Activated CD4-positive, alpha-beta T cell treated with anti-CD3 and anti-CD28 coated beads, Interleukin-2, Interleukin-4, amounts not matched to agents 100 ng/mL and 50 ng/mL, durations not matched to agents 16 hours and 8 hours (primary cell): ENCODE data around the gene SLC26A1.
"Not testable (repeated sequence)": the region's sequence is repeated elsewhere in the genome, so short reads cannot be mapped to it uniquely, and the experiment has no call there.

Source experiments
- DNase-seq: peaks from one replicate; pipeline ENCODE4 v3.0.0-alpha.2; 2020; ENCODE audit warnings: low spot score

Gene SLC26A1

DNA sequence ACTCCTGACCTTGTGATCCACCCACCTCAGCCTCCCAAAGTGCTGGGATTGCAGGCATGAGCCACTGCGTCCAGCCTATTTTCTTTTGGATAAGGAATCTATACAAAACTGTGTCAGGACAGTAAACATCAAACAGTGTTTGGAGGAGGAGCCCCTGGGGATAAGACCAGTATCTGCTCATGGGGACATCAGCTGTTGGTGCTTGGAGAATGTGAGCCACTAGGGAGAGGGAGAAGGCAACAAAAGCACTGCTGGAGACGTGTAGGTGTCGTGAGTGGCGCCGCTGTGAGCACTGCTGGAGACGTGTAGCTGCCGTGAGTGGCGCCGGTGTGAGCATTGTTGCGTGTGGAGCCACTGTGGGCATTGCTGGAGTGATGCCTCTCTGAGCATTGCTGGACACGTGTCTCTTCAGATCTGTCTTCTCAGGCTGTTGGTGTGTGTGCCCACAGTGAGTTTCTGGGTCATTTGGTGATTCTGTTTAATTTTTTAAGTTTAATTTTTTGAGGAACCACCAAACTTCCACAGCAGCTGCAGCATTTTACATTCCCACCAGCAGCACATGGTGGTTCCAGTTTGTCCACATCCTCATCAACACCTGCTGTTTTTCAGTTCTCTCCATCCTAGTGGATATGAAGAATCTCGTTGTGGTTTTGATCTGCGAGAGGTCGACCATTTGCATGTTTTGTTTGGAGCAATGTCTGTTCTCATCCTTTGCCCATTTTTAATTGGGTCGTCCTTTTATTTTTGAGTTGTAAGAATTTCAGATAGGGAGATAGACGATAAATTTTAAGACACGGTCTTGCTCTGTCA, 38.8 kb downstream of the SLC26A1 start:
- DNase-seq = no peak

DNA sequence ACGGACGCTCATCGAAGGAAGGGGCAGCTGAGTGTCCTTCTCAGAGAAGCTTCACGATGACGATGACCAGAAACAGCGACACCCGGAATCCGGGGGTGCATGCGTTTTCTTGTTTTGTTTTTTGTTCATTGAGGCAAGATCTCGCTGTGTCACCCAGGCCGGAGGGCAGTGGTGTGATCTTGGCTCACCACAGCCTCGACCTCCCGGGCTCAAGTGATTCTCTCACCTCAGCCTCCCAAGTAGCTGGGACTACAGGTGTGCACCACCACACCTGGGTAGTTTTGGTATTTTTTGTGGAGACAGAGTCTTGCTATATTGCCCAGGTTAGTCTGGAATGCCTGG, 39.7 kb downstream of the SLC26A1 start:
- no peak for DNase-seq

DNA sequence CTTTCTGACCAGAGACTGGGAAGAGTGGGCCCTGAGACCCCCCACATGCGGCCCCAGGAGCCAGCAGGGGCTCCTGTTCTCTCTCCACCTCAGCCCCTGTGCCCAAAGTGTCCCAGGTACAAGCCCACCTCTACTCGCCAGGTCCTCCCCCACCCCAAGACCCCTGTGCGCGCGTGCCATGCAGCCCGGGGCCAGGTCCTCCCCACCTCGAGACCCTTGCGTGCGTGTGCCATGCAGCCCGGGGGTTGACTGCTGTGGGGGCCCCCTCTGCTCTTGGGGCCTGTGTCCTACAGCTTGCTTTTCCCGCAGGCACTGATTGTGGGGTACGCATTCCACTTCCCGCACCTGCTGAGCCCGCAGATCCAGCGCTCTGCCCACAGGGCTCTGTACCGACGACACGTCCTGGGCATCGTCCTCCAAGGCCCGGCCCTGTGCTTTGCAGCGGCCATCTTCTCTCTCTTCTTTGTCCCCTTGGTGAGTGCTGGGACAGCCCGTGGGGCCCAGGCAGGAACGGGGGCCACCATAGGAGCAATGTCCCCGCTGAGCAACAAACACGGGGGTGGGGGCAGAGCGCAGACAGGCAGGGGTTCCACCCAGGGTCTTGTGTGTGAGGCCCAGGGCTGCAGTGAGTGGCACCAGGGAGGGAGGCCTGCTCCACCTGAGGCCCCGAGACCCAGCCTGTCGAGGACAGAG, 40.2 kb downstream of the SLC26A1 start:
- no peak for DNase-seq

DNA sequence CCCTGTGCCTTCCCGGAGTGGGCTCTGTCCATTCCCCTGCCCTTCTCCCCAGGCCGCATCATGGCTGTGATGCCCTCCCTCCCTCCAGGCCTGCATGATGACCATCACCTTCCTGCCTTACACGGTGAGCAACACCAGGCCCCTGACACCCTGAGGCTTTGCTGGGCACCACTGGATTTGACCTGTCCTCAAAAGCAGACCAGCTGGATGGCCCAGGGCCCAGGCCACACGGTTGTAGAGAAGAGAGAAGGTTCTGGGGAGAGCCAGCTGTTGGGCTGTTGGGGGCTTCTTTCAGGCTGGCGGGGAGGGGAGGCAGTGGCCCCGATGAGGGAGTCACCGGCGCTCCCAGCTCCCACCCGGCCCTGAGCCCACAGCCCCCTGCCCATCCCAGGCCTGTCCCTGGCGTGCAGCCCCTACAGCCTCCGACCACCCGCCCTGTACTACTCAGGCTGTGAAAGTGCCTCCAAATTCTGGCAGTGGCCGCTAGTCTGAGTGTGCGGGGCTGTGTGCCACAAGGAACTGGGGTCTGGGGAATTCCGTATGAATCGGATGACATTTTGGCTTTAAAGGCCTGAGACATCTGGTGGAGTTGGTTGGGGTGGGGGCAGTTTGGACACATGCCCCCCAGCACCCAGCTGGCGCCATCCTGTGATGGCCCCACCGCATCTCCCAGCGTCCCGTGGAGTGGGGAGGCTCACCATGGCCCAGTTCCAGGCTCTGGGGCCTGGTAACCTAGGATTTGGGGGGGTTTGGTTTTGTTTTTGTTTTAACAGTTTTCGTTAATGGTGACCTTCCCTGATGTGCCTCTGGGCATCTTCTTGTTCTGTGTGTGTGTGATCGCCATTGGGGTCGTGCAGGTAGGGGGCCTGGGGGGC, 41.4 kb downstream of the SLC26A1 start:
- DNase-seq = no peak

DNA sequence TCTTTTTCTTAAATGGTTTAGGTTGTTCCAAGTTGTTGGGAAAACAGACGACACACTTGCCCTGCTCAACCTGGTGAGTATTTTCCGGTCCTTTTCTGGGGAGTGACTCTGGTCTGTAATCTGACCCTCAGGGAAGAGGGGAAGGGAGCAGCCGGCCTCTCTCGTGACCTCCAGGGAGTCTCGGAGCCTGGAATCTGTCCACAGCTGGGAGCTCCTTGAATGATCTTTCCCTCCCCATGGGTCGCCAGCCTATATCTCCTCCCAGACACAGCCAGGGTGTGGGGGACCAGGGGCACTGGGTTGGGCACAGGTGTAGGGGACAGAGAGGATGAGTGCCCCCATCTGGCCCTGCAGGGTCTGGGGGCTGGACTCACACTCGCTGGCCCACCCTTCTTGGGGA, 42.0 kb downstream of the SLC26A1 start:
- DNase-seq = no peak

DNA sequence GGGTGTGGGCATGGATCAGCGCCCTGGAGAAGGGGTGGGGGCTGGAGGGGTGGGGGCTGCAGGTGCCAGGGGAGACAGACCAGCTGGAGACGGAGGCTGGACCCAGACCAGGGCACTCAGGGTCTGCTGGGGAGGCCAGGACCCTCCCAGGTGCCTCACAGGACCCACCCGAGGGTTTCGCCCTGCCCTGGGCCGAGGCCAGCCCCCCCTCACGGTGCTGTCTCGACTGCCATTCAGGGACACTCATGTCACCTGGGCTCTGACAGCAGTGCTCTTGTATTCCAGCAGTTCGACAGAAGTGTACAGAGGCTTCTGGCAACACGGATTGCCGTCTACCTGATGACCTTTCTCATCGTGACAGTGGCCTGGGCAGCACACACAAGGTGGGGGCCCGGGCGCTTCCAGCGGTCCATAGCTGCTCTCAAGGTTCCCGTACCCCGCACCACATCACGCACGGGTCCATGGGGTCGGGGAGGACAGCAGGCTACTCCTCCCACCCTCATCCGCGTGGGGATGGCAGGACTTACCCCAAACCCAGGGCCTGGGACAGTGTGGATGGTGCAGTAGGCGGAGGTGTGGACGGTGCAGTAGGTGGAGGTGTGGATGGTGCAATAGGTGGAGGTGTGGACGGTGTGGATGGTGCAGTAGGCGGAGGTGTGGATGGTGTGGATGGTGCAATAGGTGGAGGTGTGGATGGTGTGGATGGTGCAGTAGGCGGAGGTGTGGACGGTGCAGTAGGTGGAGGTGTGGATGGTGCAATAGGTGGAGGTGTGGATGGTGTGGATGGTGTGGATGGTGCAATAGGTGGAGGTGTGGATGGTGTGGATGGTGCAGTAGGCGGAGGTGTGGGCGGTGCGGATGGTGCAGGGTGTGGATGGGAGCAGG, 42.8 kb downstream of the SLC26A1 start:
- no peak for DNase-seq

DNA sequence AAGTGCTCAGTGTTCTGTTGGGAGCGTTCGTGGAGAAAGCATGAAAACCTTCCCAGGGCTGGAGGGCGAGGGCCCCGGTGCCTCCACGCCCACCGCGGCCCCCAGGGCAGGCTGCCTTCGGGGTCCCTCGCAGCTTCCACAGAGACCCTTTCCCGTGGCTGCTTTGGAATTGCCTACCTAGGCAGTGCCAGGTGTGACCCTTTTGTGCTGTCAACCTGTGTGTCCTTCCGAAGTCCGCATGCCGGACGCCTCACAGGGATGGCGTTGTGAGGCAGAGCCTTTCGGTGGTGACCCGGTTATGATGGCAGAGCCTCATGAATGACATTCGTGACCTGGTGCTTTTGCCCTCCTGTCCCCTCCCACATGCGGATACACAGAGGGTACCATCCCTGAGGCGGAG, 43.5 kb downstream of the SLC26A1 start:
- DNase-seq = no peak

DNA sequence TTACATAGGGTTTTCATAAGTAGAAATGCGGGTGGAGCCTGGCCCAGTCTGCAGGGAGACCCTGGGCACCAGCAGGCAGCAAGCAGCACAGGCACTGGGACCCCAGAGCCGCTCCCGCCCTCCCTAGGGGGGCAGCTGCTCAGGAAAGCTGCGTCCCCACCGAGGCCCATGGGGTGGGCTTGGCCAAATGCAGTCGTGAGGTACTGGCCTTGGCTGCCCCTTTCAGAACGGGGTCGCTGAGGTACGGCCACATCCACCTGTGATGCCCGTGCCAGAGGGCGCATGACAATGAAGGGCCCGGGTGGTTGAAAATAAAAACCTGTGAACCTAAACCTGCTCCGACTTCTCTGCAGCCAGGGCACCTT, 44.3 kb downstream of the SLC26A1 start:
- no peak for DNase-seq

DNA sequence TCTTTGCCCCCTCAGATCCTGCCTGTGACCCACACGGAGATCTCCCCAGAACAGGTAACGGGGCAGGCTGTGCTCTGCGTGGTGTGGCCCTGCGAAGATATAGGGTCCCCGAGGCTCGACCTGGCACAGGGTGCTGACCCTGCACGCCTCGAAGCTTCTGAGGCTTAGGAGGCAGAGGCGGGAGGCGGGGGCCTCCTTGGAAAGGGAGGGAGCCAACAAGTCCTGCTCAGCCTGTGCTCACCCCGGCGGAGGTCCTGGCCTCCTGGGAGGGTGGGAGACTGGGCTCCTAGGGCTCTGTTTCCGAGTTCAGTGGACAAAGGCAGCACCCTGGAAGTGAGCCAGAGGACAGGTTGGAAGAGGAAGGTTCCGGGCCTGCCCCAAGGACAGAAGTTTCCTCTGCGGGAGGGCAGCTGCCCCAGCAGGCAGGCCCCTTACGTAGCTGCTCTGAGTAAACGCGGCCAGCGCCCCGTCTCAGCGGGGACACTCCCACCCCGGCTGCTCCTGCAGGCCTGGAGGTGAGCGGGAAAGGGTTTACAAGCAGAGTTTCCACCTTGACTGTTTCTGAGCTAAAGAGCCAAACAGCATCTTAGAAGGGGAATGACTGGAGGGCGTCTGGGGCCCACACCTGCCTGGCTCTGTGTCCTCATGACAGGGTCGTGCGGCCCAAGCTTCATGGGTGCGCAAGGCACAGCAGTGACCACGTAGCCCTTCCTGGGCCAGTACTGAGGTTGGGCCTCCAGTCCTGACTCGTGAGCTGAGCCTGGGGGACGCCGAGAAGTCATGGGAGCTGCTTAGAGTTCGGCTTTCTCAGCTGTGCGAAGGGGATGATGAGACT, 44.9 kb downstream of the SLC26A1 start:
- no peak for DNase-seq

DNA sequence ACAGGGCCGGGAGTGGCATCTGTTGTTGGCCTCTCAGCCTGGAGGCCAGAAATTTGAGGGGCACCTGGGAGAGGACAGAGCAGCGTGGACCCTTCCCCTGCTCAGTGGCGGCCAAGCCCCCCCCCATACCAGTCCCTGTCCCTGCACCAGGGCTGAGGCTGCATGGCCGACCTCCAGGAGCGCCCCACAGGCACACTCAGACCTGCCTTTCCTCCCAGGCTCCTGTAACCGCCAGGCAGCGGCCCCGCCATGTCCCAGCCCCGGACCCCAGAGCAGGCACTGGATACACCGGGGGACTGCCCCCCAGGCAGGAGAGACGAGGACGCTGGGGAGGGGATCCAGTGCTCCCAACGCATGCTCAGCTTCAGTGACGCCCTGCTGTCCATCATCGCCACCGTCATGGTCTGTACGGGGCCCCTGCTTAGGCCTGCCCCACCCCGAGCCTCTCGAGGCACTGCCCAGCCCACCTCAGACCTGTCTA, 45.7 kb downstream of the SLC26A1 start:
- no peak for DNase-seq

DNA sequence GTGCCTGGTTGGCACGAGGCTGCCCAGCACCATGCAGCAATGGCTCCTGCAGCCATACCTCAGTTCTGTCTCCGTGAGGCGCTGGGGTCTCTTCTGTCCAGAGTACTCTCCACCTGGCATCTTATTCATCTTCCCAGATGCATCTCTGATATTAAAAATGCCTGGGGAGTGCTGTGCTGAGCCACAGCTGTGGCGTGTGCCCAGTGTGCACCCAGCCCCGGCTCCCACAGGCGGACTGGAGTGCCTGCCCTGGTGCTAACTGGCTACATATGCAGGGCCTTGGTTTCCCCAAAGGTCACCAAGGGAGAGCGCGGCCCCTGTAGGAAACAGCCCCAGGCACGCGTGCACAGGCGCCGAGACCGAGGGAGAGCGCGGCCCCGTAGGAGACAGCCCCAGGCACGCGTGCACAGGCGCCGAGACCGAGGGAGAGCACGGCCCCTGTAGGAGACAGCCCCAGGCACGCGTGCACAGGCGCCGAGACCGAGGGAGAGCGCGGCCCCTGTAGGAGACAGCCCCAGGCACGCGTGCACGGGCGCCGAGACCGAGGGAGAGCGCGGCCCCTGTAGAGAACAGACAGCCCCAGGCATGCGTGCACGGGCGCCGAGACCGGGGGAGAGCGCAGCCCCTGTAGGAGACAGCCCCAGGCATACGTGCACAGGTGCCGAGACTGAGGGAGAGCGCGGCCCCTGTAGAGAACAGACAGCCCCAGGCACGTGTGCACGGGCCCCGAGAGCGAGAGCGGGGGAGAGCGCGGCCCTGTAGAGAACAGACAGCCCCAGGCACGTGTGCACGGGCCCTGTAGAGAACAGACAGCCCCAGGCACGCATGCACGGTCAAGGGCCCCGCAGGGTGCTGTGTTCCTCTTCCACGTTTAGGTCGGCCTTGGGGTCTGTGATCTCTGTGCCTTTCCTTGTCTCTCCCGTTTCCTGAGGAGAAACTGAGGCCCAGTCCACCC, 46.4 kb downstream of the SLC26A1 start:
- DNase-seq = no peak

DNA sequence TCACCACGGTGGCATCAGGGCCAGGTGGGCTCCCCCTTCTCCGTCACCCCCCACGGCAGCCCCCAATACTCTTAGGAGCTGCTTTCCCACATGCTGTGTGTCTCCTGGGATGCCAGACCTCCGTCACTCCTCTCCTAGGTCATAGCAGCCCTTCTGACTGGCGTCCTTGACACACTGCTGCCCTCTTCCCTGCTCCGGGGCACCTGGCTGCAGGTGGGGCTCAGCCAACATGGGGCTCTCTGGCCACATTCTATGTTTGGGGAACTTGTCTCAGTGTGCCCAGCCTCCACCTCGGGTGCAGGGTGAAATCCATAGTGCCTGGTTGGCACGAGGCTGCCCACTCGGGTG, 47.1 kb downstream of the SLC26A1 start:
- no peak for DNase-seq

DNA sequence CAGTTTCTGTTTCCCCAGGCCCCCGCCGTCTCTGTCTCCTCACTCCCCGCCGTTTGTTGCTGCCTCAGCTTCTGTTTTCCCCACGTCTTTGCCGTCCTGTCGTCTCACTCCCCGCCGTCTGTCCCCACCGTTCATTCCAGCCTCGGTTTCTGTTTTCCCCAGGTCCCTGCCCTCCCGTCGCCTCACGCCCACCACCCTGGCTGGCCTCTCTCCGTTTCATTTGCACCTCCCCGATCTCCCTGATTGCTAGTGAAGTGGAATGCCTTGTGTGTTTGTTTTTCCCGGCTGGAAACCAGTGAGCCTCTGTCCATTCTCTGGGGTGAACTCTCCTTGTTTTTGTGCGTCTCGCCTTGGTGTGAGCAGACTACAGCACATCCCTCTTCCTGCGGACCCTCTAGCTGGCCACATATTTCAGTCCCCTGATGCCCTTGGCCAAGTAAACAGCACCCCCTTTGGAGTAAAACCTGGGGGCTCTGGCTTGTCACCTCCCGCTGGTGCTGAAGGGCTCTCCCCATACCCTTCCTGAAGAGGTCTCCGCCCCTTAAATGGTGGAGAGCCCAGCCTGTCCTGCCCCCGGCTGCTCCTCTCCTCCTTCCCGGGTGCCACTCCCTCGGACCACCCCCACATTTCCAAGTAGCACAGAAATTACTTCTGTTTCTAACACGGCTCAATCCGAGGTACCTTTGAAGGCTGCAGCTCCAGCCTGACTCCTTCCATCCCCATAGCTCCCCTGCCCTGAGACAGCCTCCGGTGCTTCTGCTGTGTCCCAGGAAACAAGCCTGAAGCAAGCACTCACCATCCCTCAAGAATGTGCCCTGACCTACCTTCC, 47.7 kb downstream of the SLC26A1 start:
- DNase-seq = no peak

DNA sequence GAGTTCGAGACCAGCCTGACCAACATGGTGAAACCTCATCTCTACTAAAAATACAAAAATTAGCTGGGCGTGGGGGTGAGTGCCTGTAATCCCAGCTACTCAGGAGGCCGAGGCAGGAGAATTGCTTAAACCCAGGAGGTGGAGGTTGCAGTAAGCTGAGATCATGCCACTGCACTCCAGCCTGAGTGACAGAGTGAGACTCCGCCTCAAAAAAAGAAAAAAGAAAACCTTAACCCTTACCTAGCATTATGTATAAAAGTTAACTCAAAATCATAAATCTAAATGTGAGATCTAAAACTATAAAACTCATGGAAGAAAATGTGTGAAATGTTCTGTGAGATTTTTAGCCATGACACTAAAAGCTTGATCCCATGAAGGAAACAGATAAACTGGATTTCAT, 53.7 kb downstream of the SLC26A1 start:
- not testable (repeated sequence) for DNase-seq
